Ectodermal cell (in vitro differentiated cells): ENCODE measurements around the gene SSRP1.

Experiments used
- H3K27ac ChIP-seq: 2 replicates; pipeline ENCODE4 v1.7.0; 2013; ENCODE audit warnings: mild to moderate bottlenecking, low read depth, low read length; ENCODE audit not compliant: insufficient read depth, poor library complexity, severe bottlenecking
- H3K27me3 ChIP-seq: 2 replicates; pipeline ENCODE4 v1.7.0; 2013; ENCODE audit warnings: mild to moderate bottlenecking, low read length; ENCODE audit not compliant: insufficient read depth, control insufficient read depth, poor library complexity, severe bottlenecking
- H3K36me3 ChIP-seq: one replicate; pipeline ENCODE4 v1.7.0; 2013; ENCODE audit warnings: low read length; ENCODE audit not compliant: control insufficient read depth, insufficient read depth
- H3K4me1 ChIP-seq: one replicate; pipeline ENCODE4 v1.7.0; 2013; ENCODE audit warnings: low read length; ENCODE audit not compliant: control insufficient read depth, insufficient read depth
- H3K4me3 ChIP-seq: 2 replicates; pipeline ENCODE4 v1.7.0; 2013; ENCODE audit warnings: low read depth, low read length, control low read depth; ENCODE audit not compliant: insufficient read depth
- H3K9me3 ChIP-seq: 2 replicates; pipeline ENCODE4 v1.7.0; 2013; ENCODE audit warnings: mild to moderate bottlenecking, low read length, moderate library complexity; ENCODE audit not compliant: control insufficient read depth
- WGBS, 2 experiments: methylation state at CpG; one replicate each; pipeline ENCODE4 v1.1.7; 2013; ENCODE audit warnings: missing lambda C conversion rate in 2 of 2; 5-methylcytosine and 5-hydroxymethylcytosine counted together

Gene SSRP1

DNA sequence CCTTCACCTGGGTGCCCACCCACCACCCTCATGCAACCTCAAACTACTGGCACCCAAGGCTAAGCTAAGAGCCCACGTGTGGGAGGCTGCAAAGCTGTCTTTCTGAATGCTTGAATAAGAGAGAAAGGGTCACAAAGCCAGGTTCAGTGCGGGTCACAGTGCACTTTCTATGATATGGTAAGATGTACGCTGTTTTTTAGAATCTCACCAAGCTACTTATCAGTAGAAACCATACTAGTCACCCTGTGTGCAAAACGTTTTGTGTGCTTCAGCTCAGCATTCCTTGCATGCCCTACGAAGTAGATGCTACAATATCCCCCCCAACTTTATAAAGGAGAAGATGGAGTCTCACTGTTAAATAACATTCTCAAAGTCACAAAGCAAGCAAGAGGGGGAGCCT is 17.3 kb upstream of the SSRP1 start:
- WGBS, 2 experiments, result 49 to 64% methylated on average over 5 of the region's 5 CpGs
- Histone ChIP-seq H3K4me1 (peaks cover 25% of the 10 kb centered on the region), H3K27ac (peak overlapping the region; percentile 83), H3K27me3 (no peaks in the 10 kb centered on the region), H3K4me3 (no peak overlapping the region), H3K9me3 (no peaks in the 10 kb centered on the region), H3K36me3 (no peaks in the 10 kb centered on the region)

DNA sequence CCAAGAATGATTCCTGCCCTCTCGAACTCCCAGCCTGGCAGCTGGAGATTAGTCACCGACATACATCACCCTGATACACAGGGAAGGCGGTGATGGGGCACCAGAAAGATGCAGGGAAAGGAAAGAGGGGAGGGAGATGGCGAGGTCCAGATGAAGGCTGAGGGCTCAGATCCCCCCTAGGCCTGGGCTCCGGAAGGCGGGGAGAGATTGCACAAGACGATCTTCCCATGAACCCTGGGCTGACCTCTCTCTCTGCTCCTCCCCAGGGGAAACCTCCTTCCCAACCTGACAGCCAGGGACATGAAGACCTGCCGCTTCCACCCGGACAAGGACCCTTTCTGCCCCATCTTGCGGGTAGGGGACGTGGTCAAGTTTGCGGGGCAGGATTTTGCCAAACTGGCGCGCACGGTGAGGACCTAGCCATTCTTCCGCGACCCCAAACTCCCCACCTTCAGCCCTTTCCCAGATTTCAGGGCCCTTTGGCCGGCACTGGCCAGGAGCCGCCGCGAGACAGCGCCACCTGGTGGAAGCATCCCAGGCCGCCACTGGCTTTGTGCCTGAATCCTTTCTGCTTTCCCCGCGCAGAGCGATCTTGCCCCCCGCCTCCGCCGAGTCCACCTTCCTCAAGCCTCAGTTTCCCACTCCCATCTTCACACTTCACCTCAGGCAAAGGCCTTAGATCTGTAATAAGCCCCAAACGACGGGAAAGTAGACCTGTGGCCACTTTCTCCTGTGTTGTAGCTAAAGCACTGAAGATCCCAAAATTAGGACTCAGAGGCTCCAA is 14.0 kb upstream of the SSRP1 start:
- Histone ChIP-seq H3K4me1 (peaks cover 25% of the 10 kb centered on the region), H3K9me3 (no peaks in the 10 kb centered on the region), H3K36me3 (no peaks in the 10 kb centered on the region), H3K27ac (no peak overlapping the region), H3K4me3 (peak overlapping the region; percentile 6), H3K27me3 (no peaks in the 10 kb centered on the region)
- 19 to 20% methylated on average over 31 of the region's 31 CpGs for WGBS, 2 experiments

DNA sequence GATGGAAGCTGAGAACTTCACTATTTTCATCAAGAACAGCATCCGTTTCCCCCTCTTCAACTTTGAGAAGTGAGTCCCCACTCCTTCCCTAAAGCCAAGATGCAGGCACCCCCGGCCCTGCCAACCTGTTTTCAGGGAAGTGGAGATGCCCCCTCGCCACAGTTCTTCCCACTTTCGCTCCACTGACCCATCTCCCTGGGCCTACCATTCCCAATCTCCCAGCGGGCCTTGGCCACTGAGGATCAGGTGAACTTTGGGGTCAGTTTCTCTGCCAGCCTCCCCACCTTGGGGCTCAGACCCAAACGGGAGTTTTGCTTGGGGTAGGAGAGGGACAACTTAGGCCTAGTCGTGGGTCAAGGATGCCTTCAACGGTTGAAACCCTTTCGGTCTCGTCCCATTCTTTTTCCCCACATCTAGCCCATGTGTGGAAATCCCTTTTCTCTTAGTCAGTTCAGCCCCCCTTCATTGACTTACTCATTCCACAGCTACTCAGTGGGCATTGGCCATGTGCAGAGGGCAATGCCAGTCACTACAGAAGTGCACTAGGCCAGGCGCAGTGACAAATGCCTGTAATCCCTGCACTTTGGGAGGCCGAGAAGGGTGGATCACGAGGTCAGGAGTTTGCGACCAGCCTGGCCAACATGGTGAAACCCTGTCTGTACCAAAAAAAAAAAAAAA is 13.1 kb upstream of the SSRP1 start:
- WGBS, 2 experiments, result 92 to 93% methylated on average over 14 of the region's 14 CpGs
- Histone ChIP-seq H3K36me3 (no peaks in the 10 kb centered on the region), H3K27ac (no peak overlapping the region), H3K27me3 (no peaks in the 10 kb centered on the region), H3K9me3 (no peaks in the 10 kb centered on the region), H3K4me3 (no peak overlapping the region), H3K4me1 (peaks cover 18% of the 10 kb centered on the region)

DNA sequence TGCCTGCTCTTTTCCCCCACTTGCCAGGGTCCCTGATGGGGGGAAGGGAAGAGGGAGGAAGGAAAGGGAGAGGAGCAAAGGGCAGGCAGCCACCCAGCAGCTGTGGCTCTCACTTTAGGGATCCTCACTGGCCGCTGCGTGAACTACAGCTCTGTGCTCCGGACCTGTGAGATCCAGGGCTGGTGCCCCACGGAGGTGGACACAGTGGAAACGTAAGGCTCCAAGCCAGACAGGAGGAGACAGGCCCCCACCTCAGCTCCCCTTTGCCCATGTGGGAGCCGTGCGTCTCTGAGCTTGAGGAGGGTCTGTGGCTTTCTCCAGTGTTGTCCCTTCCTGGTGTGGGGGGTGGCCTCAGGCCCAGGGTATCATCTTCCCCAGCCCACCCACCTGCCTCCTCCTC is 12.4 kb upstream of the SSRP1 start:
- Histone ChIP-seq H3K27ac (no peak overlapping the region), H3K9me3 (no peaks in the 10 kb centered on the region), H3K4me3 (no peak overlapping the region), H3K4me1 (peaks cover 15% of the 10 kb centered on the region), H3K36me3 (no peaks in the 10 kb centered on the region), H3K27me3 (no peaks in the 10 kb centered on the region)
- 75 to 83% methylated on average over 7 of the region's 7 CpGs for WGBS, 2 experiments

DNA sequence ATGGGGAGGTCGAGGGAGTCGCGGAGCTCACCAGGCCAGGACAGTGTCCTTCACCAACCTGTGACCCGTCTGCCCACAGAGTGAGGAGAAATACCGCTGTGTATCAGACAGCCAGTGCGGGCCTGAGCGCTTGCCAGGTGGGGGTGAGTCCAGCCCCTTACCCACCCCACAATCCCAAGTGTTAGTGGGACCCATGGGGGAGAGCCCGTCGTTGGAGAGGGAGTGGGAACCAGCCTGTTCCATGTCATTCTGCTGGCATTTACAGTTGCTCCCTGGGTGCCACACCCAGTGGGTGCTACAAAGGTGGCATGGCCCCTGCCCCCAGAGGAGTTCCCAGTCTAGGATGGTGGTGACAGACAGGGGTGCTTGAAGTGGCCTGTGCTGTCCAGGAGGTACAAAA is 11.6 kb upstream of the SSRP1 start:
- Histone ChIP-seq H3K4me3 (no peak overlapping the region), H3K27ac (no peak overlapping the region), H3K36me3 (no peaks in the 10 kb centered on the region), H3K9me3 (no peaks in the 10 kb centered on the region), H3K27me3 (no peaks in the 10 kb centered on the region), H3K4me1 (peaks cover 10% of the 10 kb centered on the region)
- 90 to 94% methylated on average over 9 of the region's 9 CpGs for WGBS, 2 experiments

DNA sequence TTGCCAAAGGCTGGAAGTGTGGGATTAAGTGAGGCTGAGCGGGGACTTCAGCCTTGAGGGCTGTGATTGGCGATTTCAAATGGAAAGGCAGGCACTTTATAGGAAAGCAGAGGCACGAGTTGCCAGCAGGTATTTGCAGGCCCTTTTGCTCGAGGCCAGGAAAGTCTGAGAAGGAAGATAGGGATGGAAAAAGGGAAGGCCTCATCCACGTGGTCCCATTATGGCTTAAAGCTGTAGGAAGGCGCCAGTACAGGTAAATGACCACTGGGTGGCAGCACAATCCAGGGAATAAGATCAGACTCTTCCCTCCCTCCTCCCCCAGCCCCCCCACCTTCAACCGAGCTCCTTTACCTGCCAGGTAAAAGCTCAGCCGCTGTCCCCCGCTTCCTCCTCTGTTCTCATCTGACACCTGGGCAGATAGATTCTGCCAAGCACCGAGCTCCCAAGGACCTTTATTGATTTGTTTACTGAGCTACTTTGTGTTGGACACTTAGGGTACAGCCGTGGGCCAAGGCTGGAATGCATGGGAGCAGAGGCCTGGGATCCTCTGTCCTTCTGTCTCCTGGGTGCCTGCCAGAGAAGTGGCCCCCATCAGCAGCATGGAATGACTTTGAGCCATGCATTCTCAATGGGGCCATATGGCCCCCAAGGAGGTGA is 10.0 kb upstream of the SSRP1 start:
- H3K36me3 ChIP-seq, result no peaks in the 10 kb centered on the region
- no peaks in the 10 kb centered on the region for H3K9me3 ChIP-seq
- no peak overlapping the region for H3K4me3 ChIP-seq
- H3K27ac ChIP-seq, result no peak overlapping the region
- H3K4me1 ChIP-seq, result peaks cover 10% of the 10 kb centered on the region
- 25% methylated on average over 11 of the region's 11 CpGs for WGBS, 2 experiments
- H3K27me3 ChIP-seq, result no peaks in the 10 kb centered on the region

DNA sequence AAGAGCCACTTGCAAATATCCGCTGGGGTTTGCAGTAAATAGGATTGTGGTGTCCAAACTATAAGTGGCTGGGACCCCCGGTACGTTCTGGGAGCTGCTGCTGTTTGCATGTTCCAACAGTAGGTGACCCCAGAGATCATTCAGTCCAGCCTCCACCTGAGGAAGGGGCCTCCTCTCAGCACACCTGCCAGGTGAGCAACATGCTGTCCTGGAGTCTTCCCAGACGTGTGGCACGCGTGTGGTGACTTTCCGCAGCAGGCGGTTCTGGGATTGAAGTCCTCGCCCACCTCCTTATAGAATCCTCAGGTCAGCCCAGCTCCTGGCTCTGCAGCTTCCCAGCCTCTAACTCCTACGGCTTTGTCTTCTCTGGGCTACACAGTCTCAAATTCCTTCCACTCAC is 9.1 kb upstream of the SSRP1 start:
- no peak overlapping the region for H3K4me3 ChIP-seq
- no peak overlapping the region for H3K27ac ChIP-seq
- H3K4me1 ChIP-seq, result peaks cover 12% of the 10 kb centered on the region
- no peaks in the 10 kb centered on the region for H3K36me3 ChIP-seq
- H3K9me3 ChIP-seq, result no peaks in the 10 kb centered on the region
- WGBS, 2 experiments, result 95 to 96% methylated on average over 10 of the region's 10 CpGs
- no peaks in the 10 kb centered on the region for H3K27me3 ChIP-seq

DNA sequence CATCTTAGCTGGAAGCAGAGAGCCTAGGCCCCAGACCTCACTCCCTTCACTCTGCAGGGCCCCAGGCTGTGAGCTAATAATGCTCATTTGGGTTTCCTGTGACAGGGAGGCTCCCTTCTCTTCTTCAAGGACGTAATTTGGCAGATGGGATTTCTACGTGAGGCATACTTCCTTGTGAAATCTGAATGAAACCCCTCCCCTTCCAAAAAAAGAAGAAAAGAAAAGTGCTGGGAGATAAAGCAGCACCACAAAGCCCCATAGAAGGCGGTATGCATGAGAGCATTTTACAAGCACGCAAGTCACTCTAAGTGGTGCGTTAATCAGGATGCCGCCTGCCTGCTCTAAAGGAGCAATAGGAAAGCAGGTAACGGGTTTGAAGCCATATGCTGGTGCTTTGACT is 8.1 kb upstream of the SSRP1 start:
- 68 to 78% methylated on average over 6 to 7 of the region's 7 CpGs for WGBS, 2 experiments
- H3K4me1 ChIP-seq, result peaks cover 18% of the 10 kb centered on the region

DNA sequence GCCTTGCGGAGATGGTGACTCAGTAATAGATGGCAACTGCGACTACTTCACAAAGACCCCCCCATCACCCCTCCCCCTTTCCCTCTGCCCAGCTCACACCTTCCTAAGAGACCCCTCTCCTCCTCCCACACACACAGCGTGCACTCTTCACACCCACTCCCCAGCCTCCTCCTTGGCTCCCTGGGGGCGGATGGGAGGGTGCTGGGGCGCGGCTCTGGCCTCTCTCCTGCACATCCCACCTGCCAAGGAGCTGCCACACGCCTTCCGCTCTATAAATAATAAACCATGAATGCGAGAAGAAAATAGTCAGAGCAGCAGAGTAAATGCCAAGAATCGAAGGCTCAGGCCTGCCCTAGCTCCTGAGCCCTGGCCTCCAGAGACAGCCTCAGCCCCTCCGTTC is 7.0 kb upstream of the SSRP1 start:
- Histone ChIP-seq H3K36me3 (no peaks in the 10 kb centered on the region), H3K9me3 (no peaks in the 10 kb centered on the region), H3K4me1 (peaks cover 23% of the 10 kb centered on the region), H3K27me3 (no peaks in the 10 kb centered on the region), H3K27ac (no peak overlapping the region), H3K4me3 (no peak overlapping the region)
- WGBS, 2 experiments, result 81% methylated on average over 11 of the region's 11 CpGs

More for the DNA sequence above, 8.1 kb upstream of the SSRP1 start:
- Histone ChIP-seq H3K27ac (no peak overlapping the region), H3K4me3 (no peak overlapping the region), H3K36me3 (no peaks in the 10 kb centered on the region), H3K27me3 (no peaks in the 10 kb centered on the region), H3K9me3 (no peaks in the 10 kb centered on the region)

DNA sequence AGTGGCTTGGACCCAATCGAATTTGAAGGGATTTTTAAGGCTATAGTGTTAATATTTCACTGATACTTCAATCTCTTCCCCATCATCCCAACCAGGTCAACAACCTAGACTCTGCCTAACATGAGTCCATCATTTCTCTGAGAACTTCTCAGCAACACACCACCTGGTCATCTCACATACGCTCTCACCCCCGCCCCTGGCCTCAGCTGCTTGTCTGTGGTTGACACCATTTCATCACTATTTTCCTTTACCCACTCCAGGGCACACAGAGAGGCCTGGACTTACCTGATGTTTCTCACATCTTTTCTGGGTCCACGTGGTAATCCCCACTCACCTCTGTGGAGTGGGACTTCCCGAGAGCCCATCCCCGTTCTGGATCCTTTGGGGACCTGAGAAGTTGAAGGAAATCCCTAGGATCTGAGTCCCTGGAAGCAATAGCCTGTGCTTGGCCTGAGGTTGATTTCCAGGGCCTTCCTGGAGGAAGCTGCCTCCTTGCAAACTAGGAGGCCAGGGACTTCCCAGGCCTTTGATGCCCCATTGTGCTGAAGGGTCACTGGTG is 5.6 kb upstream of the SSRP1 start:
- Histone ChIP-seq H3K27ac (no peak overlapping the region), H3K4me3 (no peak overlapping the region), H3K9me3 (no peaks in the 10 kb centered on the region), H3K4me1 (peaks cover 23% of the 10 kb centered on the region), H3K36me3 (no peaks in the 10 kb centered on the region), H3K27me3 (no peaks in the 10 kb centered on the region)
- 89 to 93% methylated on average over 6 of the region's 6 CpGs for WGBS, 2 experiments
